HEK293T (cell line): Measurements from ENCODE around the gene ANKRD33B.

Experiments used
- ARNT ChIP-seq: fragments of 450-650 bp; IDR thresholded peaks from 2 replicates; pipeline ENCODE4 v1.6.1; 2017; ENCODE audit warnings: mild to moderate bottlenecking
- BHLHE40 ChIP-seq: fragments of 450-650 bp; IDR thresholded peaks from 2 replicates; pipeline ENCODE4 v1.6.1; 2016; ENCODE audit warnings: mild to moderate bottlenecking, moderate library complexity, borderline replicate concordance
- CTBP1 ChIP-seq: fragments of 450-650 bp; IDR thresholded peaks from 2 replicates; pipeline ENCODE4 v1.6.1; 2016; ENCODE audit warnings: borderline replicate concordance
- ELF4 ChIP-seq: fragments of 450-650 bp; IDR thresholded peaks from 2 replicates; pipeline ENCODE4 v1.6.1; 2017; ENCODE audit warnings: antibody characterized with exemption
- FOXA1 ChIP-seq: fragments of 450-650 bp; IDR thresholded peaks from 2 replicates; pipeline ENCODE4 v1.6.1; 2016; ENCODE audit warnings: mild to moderate bottlenecking
- FOXK2 ChIP-seq: fragments of 450-650 bp; IDR thresholded peaks from 2 replicates; pipeline ENCODE4 v1.6.1; 2016; ENCODE audit warnings: mild to moderate bottlenecking
- FOXM1 ChIP-seq: fragments of 450-650 bp; IDR thresholded peaks from 2 replicates; pipeline ENCODE4 v1.6.1; 2017; ENCODE audit warnings: mild to moderate bottlenecking, borderline replicate concordance
- L3MBTL2 ChIP-seq: fragments of 450-650 bp; conservative IDR thresholded peaks from 2 replicates; pipeline ENCODE4 v1.6.1; 2016; ENCODE audit warnings: mild to moderate bottlenecking
- NFRKB ChIP-seq: fragments of 450-650 bp; IDR thresholded peaks from 2 replicates; pipeline ENCODE4 v1.6.1; 2016; ENCODE audit warnings: mild to moderate bottlenecking, moderate library complexity
- SP1 ChIP-seq: fragments of 450-650 bp; IDR thresholded peaks from 2 replicates; pipeline ENCODE4 v1.6.1; 2017
- SUZ12 ChIP-seq: fragments of 450-650 bp; IDR thresholded peaks from 2 replicates; pipeline ENCODE4 v1.6.1; 2016; ENCODE audit warnings: mild to moderate bottlenecking
- TARDBP ChIP-seq: fragments of 450-650 bp; IDR thresholded peaks from 2 replicates; pipeline ENCODE4 v1.6.1; 2016
- ZNF384 ChIP-seq: fragments of 450-650 bp; IDR thresholded peaks from 2 replicates; pipeline ENCODE4 v1.6.1; 2016

GRCh38 chr5:10703676-10704075 lies 139.8 kb downstream of the ANKRD33B start:
- TF ChIP-seq FOXK2 (no peak), SP1 (no peak), SUZ12 (no peak), TARDBP (no peak), ARNT (no peak), FOXA1 (no peak), CTBP1 (no peak), ELF4 (no peak), FOXM1 (no peak), L3MBTL2 (no peak), NFRKB (no peak), ZNF384 (no peak), BHLHE40 (no peak)
